Measurements from ENCODE around the gene UBR2. TPM values are rescaled to one million over a fixed set of nuclear protein-coding genes. Genes with fewer than 3 reads are reported as not detected.

UBR2 gene
- total RNA-seq, 1 donor from 2014 or later: 32.5 TPM

DNA sequence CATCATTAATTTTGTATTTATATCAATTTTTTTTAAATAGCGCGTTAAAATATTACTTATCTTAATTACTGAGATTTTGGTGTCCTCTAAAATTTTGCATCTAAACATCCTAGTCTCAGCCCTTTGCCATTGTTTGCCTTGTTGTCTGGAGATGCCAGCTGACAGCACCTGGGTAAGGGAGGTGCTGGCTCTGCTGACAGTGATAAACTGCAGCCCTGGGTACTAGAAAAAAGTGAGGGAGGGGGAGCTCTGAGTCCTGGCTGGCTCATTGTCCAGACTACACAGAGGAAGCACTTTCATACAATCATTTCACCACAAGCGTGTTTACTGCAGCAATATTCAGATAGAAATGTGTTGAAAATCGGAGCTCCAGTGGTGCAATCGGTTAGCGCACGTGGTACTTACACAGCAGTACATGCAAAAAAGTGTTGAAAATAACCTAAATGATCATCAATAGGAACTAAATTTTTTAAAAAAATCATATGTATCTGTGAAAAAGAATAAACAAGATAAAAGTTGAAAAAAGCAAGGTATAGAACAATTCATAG lies 18.5 kb upstream of the UBR2 start:
- H3K27me3 ChIP-seq (ENCODE audit: low read depth): no peaks in the 10 kb centered on the region
- intact Hi-C loops (cut with micrococcal nuclease): loop anchor here (10.0 kb wide), 1 partner anchor 90 kb away; the partner anchor contains the start of gene TRERF1
- H3K9me3 ChIP-seq (replicated peaks): no peaks in the 10 kb centered on the region
- no peak for DNase-seq
- TF ChIP-seq, protein P1, sequence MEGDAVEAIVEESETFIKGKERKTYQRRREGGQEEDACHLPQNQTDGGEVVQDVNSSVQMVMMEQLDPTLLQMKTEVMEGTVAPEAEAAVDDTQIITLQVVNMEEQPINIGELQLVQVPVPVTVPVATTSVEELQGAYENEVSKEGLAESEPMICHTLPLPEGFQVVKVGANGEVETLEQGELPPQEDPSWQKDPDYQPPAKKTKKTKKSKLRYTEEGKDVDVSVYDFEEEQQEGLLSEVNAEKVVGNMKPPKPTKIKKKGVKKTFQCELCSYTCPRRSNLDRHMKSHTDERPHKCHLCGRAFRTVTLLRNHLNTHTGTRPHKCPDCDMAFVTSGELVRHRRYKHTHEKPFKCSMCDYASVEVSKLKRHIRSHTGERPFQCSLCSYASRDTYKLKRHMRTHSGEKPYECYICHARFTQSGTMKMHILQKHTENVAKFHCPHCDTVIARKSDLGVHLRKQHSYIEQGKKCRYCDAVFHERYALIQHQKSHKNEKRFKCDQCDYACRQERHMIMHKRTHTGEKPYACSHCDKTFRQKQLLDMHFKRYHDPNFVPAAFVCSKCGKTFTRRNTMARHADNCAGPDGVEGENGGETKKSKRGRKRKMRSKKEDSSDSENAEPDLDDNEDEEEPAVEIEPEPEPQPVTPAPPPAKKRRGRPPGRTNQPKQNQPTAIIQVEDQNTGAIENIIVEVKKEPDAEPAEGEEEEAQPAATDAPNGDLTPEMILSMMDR (IDR thresholded peaks at IDR 0.05; ENCODE audit: borderline replicate concordance): no peak
- no peaks in the 10 kb centered on the region for H3K36me3 ChIP-seq
- H3K27ac ChIP-seq (replicated peaks): no peak overlapping the region
- no peak overlapping the region for H3K4me3 ChIP-seq
- peaks cover 11% of the 10 kb centered on the region for H3K4me1 ChIP-seq

DNA sequence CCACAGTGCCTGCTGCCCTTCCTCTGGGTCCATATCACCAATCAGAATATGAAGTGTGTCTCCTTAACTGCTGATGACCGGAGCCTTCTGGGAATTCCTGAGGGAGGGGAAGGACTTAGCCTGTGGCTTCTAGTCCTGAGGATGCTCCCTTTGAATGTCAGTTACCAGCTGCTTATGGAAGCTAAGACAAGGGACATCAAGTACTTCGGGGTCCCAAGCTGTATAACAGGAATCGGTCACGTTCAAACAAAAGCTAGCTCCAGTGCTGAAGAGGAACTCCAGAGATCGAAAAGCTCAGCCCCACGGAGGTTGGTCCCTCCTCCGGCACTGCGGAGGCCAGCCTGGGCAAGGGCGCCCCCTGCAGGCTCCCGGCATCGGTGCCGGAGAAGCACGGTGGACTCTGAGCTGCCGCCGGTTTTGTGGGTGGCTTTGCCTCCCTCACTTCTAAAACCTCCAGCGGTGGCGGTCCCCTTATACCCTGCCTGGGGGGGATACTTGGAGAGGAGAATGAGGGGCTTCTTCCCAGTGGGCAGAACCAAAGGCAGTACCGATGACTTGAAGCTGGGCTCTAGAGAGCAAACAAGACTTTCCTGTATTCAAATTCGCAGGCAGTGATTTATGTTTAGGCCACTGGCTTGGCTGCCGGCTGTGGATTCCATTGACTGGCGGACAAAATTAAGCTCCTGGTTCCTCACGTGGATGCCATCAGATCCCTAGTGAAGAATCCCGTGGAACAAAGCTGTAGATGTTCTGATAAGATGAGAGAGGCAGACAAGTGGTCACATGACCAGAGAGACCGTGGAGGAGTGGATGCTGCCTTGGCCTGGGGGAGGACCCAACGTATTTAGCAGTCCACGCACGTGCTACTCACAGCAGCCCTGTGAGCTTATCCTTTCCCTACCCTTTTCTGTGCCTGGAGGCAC lies 16.2 kb upstream of the UBR2 start:
- TF ChIP-seq, protein P1 (IDR thresholded peaks at IDR 0.05; ENCODE audit: borderline replicate concordance): peak; percentile 99
- DNase-seq: peak; percentile 85
- Histone ChIP-seq H3K4me1 (peaks cover 11% of the 10 kb centered on the region), H3K4me3 (peak overlapping the region; percentile 68), H3K36me3 (no peaks in the 10 kb centered on the region), H3K9me3 (replicated peaks) (no peaks in the 10 kb centered on the region), H3K27me3 (ENCODE audit: low read depth) (peaks cover 5% of the 10 kb centered on the region), H3K27ac (replicated peaks) (peak overlapping the region; percentile 56)
- intact Hi-C loops (cut with micrococcal nuclease): loop anchor here (10.0 kb wide), 1 partner anchor 93 kb away; the partner anchor contains the start of gene TRERF1

DNA sequence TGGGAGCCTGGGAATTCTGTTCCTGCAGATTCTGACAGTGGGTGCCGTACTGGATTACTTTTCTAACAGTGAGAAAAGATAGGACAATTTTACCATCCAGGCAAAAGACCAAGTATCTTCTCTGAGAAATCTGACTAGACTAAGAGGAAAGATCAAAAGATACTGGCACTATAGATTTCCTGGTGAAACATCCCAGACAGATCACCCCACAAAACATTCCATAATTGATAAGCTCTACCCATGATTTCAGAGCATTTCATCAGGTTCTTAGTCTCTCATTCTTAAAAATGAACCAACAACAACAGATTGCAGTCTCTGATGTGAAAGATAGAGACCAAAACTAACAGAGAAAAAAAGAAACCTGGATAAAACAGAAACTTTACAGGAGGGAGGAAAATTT lies 13.6 kb upstream of the UBR2 start:
- Histone ChIP-seq H3K27ac (replicated peaks) (no peak overlapping the region), H3K9me3 (replicated peaks) (peaks cover 3% of the 10 kb centered on the region), H3K27me3 (ENCODE audit: low read depth) (peaks cover 5% of the 10 kb centered on the region), H3K4me1 (peaks cover 18% of the 10 kb centered on the region), H3K4me3 (no peak overlapping the region), H3K36me3 (no peaks in the 10 kb centered on the region)
- DNase-seq: no peak
- TF ChIP-seq, protein P1 (IDR thresholded peaks at IDR 0.05; ENCODE audit: borderline replicate concordance): no peak
- intact Hi-C loops (cut with micrococcal nuclease): no loop called here

DNA sequence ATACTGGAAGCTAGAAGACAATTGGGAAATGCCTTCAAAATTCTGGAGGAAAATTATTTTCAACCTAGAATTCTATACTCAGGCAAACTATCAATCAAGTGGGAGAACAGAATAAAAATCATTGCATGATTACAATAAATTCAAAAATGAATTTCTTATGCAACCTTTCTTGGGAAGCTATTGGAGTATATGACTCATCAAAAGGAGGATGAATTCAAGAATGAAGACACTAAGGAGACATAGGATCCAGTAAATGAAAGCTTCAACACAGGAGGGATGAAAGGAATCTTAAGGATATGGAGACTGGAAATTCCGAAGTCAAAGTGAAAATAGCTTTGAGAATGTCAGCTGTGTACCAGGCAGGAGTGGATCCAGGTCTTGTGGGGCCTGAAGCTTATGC lies 12.6 kb upstream of the UBR2 start:
- Histone ChIP-seq H3K4me1 (peaks cover 18% of the 10 kb centered on the region), H3K4me3 (no peak overlapping the region), H3K27ac (replicated peaks) (no peak overlapping the region), H3K36me3 (no peaks in the 10 kb centered on the region), H3K27me3 (ENCODE audit: low read depth) (peaks cover 5% of the 10 kb centered on the region), H3K9me3 (replicated peaks) (peaks cover 3% of the 10 kb centered on the region)
- DNase-seq: no peak
- intact Hi-C loops (cut with micrococcal nuclease): no loop called here
- TF ChIP-seq, protein P1 (IDR thresholded peaks at IDR 0.05; ENCODE audit: borderline replicate concordance): no peak

DNA sequence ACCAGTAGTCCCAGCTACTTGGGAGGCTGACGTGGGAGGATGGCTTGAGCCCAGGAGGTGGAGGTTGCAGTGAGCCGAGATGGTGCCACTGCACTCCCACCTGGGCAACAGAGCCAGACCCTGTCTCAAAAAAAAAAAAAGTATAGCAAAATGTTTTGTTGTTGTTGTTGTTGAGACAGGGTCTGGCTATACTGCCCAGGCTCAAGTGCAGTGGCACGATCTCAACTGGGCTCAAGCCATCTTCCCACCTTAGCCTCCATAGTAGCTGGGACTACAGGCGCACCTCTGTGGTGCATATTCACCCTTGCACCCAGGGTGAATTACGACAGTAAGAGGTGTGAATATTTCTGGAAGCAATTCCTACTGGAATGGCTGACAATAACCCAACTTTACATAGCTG lies 11.4 kb upstream of the UBR2 start:
- no peaks in the 10 kb centered on the region for H3K36me3 ChIP-seq
- TF ChIP-seq, protein P1 (IDR thresholded peaks at IDR 0.05; ENCODE audit: borderline replicate concordance): no peak
- peaks cover 3% of the 10 kb centered on the region for H3K9me3 ChIP-seq (replicated peaks)
- no peak for DNase-seq
- H3K27ac ChIP-seq (replicated peaks): no peak overlapping the region
- peaks cover 13% of the 10 kb centered on the region for H3K4me1 ChIP-seq
- no peak overlapping the region for H3K4me3 ChIP-seq
- H3K27me3 ChIP-seq (ENCODE audit: low read depth): peaks cover 5% of the 10 kb centered on the region
- intact Hi-C loops (cut with micrococcal nuclease): no loop called here
